Lung (tissue), 12 donors: Measurements from ENCODE around the gene NOD1. TPM values are rescaled to one million over a fixed set of nuclear protein-coding genes. Genes with fewer than 3 reads are reported as not detected.

Experiments used
- ATAC-seq: fragments of 200-7000 bp; cut with Tn5 transposase; one replicate; pipeline ENCODE4 v1.9.1; 2020; ENCODE audit warnings: moderate number of reproducible peaks; ENCODE audit not compliant: insufficient read depth, low FRiP score
- DNase-seq, 3 donors: peaks; one replicate each; pipeline ENCODE4 v3.0.0-alpha.2; 2013 to 2017
- H3K27ac ChIP-seq, 2 donors: one replicate each; pipeline ENCODE4 v1.5.1; 2013; ENCODE audit warnings: mild to moderate bottlenecking in 2 of 2, moderate library complexity in 2 of 2, control low read depth in 1 of 2, inconsistent platforms in 1 of 2, low read depth in 1 of 2, low read length in 1 of 2
- H3K27me3 ChIP-seq, 3 donors: one replicate each; pipeline ENCODE4 v1.5.1; 2013; ENCODE audit warnings: low read length in 2 of 3; ENCODE audit not compliant: control insufficient read depth in 3 of 3, insufficient read depth in 3 of 3
- H3K36me3 ChIP-seq, 4 donors: one replicate each; pipeline ENCODE4 v1.5.1; 2013; ENCODE audit warnings: low read length in 4 of 4, mild to moderate bottlenecking in 1 of 4, moderate library complexity in 1 of 4; ENCODE audit not compliant: control insufficient read depth in 4 of 4, insufficient read depth in 4 of 4
- H3K4me1 ChIP-seq, 5 donors: one replicate each; pipeline ENCODE4 v1.5.1; 2013; ENCODE audit warnings: low read length in 5 of 5, mild to moderate bottlenecking in 2 of 5, moderate library complexity in 1 of 5; ENCODE audit not compliant: control insufficient read depth in 5 of 5, insufficient read depth in 5 of 5
- H3K4me3 ChIP-seq: one replicate; pipeline ENCODE4 v1.5.1; 2013; ENCODE audit warnings: mild to moderate bottlenecking, control low read depth, moderate library complexity
- H3K9ac ChIP-seq, 2 donors: one replicate each; pipeline ENCODE4 v1.5.1; 2013; ENCODE audit warnings: low read length in 2 of 2, control low read depth in 1 of 2; ENCODE audit not compliant: insufficient read depth in 1 of 2
- H3K9me3 ChIP-seq, 4 donors: one replicate each; pipeline ENCODE4 v1.5.1; 2013; ENCODE audit warnings: low read length in 3 of 4, mild to moderate bottlenecking in 1 of 4, moderate library complexity in 1 of 4; ENCODE audit not compliant: control insufficient read depth in 4 of 4, insufficient read depth in 3 of 4
- CTCF ChIP-seq: IDR thresholded peaks from 2 replicates; pipeline ENCODE4 v1.5.1; 2012; ENCODE audit warnings: mild to moderate bottlenecking; ENCODE audit errors: control extremely low read depth, extremely low read depth
- WGBS, 2 donors: extraction: QIAGEN DNeasy Blood & Tissue Kit; methylation state at CpG; one replicate each; pipeline ENCODE4 v1.1.7; 2013; 5-methylcytosine and 5-hydroxymethylcytosine counted together
- polyA plus RNA-seq, 2 donors: library from polyadenylated mRNA; stranded (reverse); fragments of 200-250 nt; gene quantifications; one replicate each; pipeline ENCODE4 v1.2.1, GENCODE V29; 2013
- total RNA-seq, 2 donors: library from RNA; depleted of rRNA in 1 of 2; stranded (reverse); fragments of >200 nt in 1 of 2; gene quantifications; one replicate each; pipeline ENCODE4 v1.2.1, GENCODE V29; 2014 to 2021
- donor health status: control.
- donor health status: control.
- donor health status: Bipolar disorder and iron deficiency.
- donor health status: healthy.
- donor health status: DM: yes; HTN: yes; CAD: no.

NOD1 gene
- total and polyA plus RNA-seq, 4 donors = 11.5 to 46.1 (median 21.5) TPM

- Histone ChIP-seq H3K4me1 (peaks cover 3 to 15% (median 6%) of the 10 kb centered on the region in 5 donors), H3K9ac (no peak overlapping the region), H3K4me3 (no peak overlapping the region), H3K27ac (no peak overlapping the region), H3K36me3 (peaks cover 3 to 10% (median 6%) of the 10 kb centered on the region in 4 donors), H3K27me3 (no peaks in the 10 kb centered on the region), H3K9me3 (no peaks in the 10 kb centered on the region)
- DNase-seq (no peak), ATAC-seq (no peak)
- 93 to 95% methylated on average over 5 of the region's 5 CpGs for WGBS, 2 donors
- TF ChIP-seq CTCF = no peak
Measured at GRCh38 chr7:30501264-30501663, 22.7 kb upstream of the NOD1 start.

GRCh38 chr7:30493228-30493627, 14.6 kb upstream of the NOD1 start:
- Histone ChIP-seq H3K27me3 (no peaks in the 10 kb centered on the region), H3K4me1 (no peaks in the 10 kb centered on the region), H3K9me3 (no peaks in the 10 kb centered on the region), H3K9ac (no peak overlapping the region), H3K4me3 (no peak overlapping the region), H3K27ac (no peak overlapping the region), H3K36me3 (peaks cover 4 to 10% (median 7%) of the 10 kb centered on the region in 4 donors)
- DNase-seq (no peak), ATAC-seq (no peak)
- TF ChIP-seq CTCF = no peak

GRCh38 chr7:30491417-30491816, 12.8 kb upstream of the NOD1 start:
- no peaks in the 10 kb centered on the region for H3K9me3 ChIP-seq
- H3K27ac ChIP-seq = no peak overlapping the region
- no peak overlapping the region for H3K9ac ChIP-seq
- no peak for DNase-seq
- H3K4me3 ChIP-seq = no peak overlapping the region
- H3K27me3 ChIP-seq = no peaks in the 10 kb centered on the region
- peaks cover 1 to 3% (median 2%) of the 10 kb centered on the region in 4 donors for H3K36me3 ChIP-seq
- no peaks in the 10 kb centered on the region for H3K4me1 ChIP-seq
- no peak for TF ChIP-seq CTCF
- ATAC-seq = no peak

GRCh38 chr7:30487371-30487770, 8.8 kb upstream of the NOD1 start:
- WGBS, 2 donors = 76 to 91% methylated on average over 1 of the region's 1 CpG
- Histone ChIP-seq H3K9ac (no peak overlapping the region), H3K4me1 (no peaks in the 10 kb centered on the region), H3K27me3 (no peaks in the 10 kb centered on the region), H3K36me3 (no peaks in the 10 kb centered on the region), H3K27ac (no peak overlapping the region), H3K9me3 (no peaks in the 10 kb centered on the region), H3K4me3 (no peak overlapping the region)
- no peak for DNase-seq
- ATAC-seq = no peak
- TF ChIP-seq CTCF = no peak
